ENCODE measurements around the gene HSH2D.
"Not testable (repeated sequence)": the region's sequence is repeated elsewhere in the genome, so short reads cannot be mapped to it uniquely, and the experiment has no call there.

Gene HSH2D

GRCh38 chr19:16143399-16144215 is at the start of gene HSH2D:
Gene HSH2D (plus strand): TSS chr19:16143685. CDS start chr19:16148751, 5,066 bp downstream.
- no peak for DNase-seq (ENCODE audit: low read depth)

- no peak for DNase-seq (ENCODE audit: low read depth)
Measured at GRCh38 chr19:16094360-16095070, 49.0 kb upstream of the HSH2D start.

- DNase-seq (ENCODE audit: low read depth): no peak
Measured at GRCh38 chr19:16095071-16095571, 48.4 kb upstream of the HSH2D start.

- DNase-seq (ENCODE audit: low read depth): no peak
Measured at GRCh38 chr19:16096280-16096855, 47.1 kb upstream of the HSH2D start.

- DNase-seq (ENCODE audit: low read depth): no peak
Measured at GRCh38 chr19:16098416-16098768, 45.1 kb upstream of the HSH2D start.

GRCh38 chr19:16098821-16099220 is 44.7 kb upstream of the HSH2D start:
- DNase-seq (ENCODE audit: low read depth): no peak

- not testable (repeated sequence) for DNase-seq (ENCODE audit: low read depth)
Measured at GRCh38 chr19:16099314-16099965, 44.0 kb upstream of the HSH2D start.

- DNase-seq (ENCODE audit: low read depth): no peak
Measured at GRCh38 chr19:16100524-16100923, 43.0 kb upstream of the HSH2D start.

GRCh38 chr19:16104722-16105121 is 38.8 kb upstream of the HSH2D start:
- DNase-seq (ENCODE audit: low read depth): no peak

- no peak for DNase-seq (ENCODE audit: low read depth)
Measured at GRCh38 chr19:16106121-16106520, 37.4 kb upstream of the HSH2D start.

- DNase-seq (ENCODE audit: low read depth): peak; percentile 98
Measured at GRCh38 chr19:16111160-16111908, 32.2 kb upstream of the HSH2D start, which contains the start of gene RAB8A. Gene RAB8A (plus strand): TSS chr19:16111889. CDS start chr19:16111902, 13 bp downstream.

GRCh38 chr19:16111909-16112752 is 31.4 kb upstream of the HSH2D start:
- DNase-seq (ENCODE audit: low read depth): no peak

- DNase-seq (ENCODE audit: low read depth): no peak
Measured at GRCh38 chr19:16112778-16113177, 30.7 kb upstream of the HSH2D start.

GRCh38 chr19:16113727-16114126 is 29.8 kb upstream of the HSH2D start:
- no peak for DNase-seq (ENCODE audit: low read depth)

- no peak for DNase-seq (ENCODE audit: low read depth)
Measured at GRCh38 chr19:16115301-16116039, 28.0 kb upstream of the HSH2D start.

- DNase-seq (ENCODE audit: low read depth): no peak
Measured at GRCh38 chr19:16116067-16116466, 27.4 kb upstream of the HSH2D start.

GRCh38 chr19:16117594-16118033 is 25.9 kb upstream of the HSH2D start:
- no peak for DNase-seq (ENCODE audit: low read depth)

GRCh38 chr19:16118489-16119033 is 24.9 kb upstream of the HSH2D start:
- DNase-seq (ENCODE audit: low read depth): no peak

- not testable (repeated sequence) for DNase-seq (ENCODE audit: low read depth)
Measured at GRCh38 chr19:16119075-16119857, 24.2 kb upstream of the HSH2D start.
